ENCODE data around the gene SPO11.

SPO11 gene

GRCh38 chr20:57375652-57376230 lies 46.1 kb downstream of the SPO11 start:
- no peak for DNase-seq (ENCODE audit: low read depth)

GRCh38 chr20:57377350-57377749 lies 47.7 kb downstream of the SPO11 start:
- no peak for DNase-seq (ENCODE audit: low read depth)

- DNase-seq (ENCODE audit: low read depth): no peak
These were observed 48.5 kb downstream of the SPO11 start for GRCh38 chr20:57378107-57378506.

GRCh38 chr20:57378646-57379262 lies 49.2 kb downstream of the SPO11 start:
- DNase-seq (ENCODE audit: low read depth): no peak

- DNase-seq (ENCODE audit: low read depth): no peak
These were observed 49.7 kb downstream of the SPO11 start for GRCh38 chr20:57379263-57379647.

GRCh38 chr20:57380081-57380750 lies 50.6 kb downstream of the SPO11 start:
- DNase-seq (ENCODE audit: low read depth): no peak

- peak; percentile 80 for DNase-seq (ENCODE audit: low read depth)
These were observed 52.2 kb downstream of the SPO11 start for GRCh38 chr20:57381596-57382503.

- DNase-seq (ENCODE audit: low read depth): no peak
These were observed 52.9 kb downstream of the SPO11 start for GRCh38 chr20:57382516-57382915.

GRCh38 chr20:57383447-57384347 lies 54.1 kb downstream of the SPO11 start:
- DNase-seq (ENCODE audit: low read depth): no peak

GRCh38 chr20:57384486-57384885 lies 54.9 kb downstream of the SPO11 start:
- DNase-seq (ENCODE audit: low read depth): no peak

- DNase-seq (ENCODE audit: low read depth): no peak
These were observed 55.6 kb downstream of the SPO11 start for GRCh38 chr20:57384953-57385761.

- DNase-seq (ENCODE audit: low read depth): no peak
These were observed 56.3 kb downstream of the SPO11 start for GRCh38 chr20:57385940-57386339.

GRCh38 chr20:57386762-57387161 lies 57.2 kb downstream of the SPO11 start:
- no peak for DNase-seq (ENCODE audit: low read depth)

- DNase-seq (ENCODE audit: low read depth): no peak
These were observed 57.9 kb downstream of the SPO11 start for GRCh38 chr20:57387463-57387862.

- no peak for DNase-seq (ENCODE audit: low read depth)
These were observed 58.4 kb downstream of the SPO11 start for GRCh38 chr20:57387945-57388371.

GRCh38 chr20:57388953-57389694 lies 59.5 kb downstream of the SPO11 start:
- DNase-seq (ENCODE audit: low read depth): peak; percentile 51

- peak; percentile 60 for DNase-seq (ENCODE audit: low read depth)
These were observed 60.3 kb downstream of the SPO11 start for GRCh38 chr20:57389695-57390603.

GRCh38 chr20:57390604-57391438 lies 61.2 kb downstream of the SPO11 start, which contains the start of gene RBM38:
Gene RBM38 (plus strand): TSS chr20:57391396. CDS start chr20:57391582, 186 bp downstream.
- DNase-seq (ENCODE audit: low read depth): peak; percentile 81
